Central memory CD8-positive, alpha-beta T cell (primary cell): ENCODE measurements around the gene WDTC1.
"Not testable (repeated sequence)": the region's sequence is repeated elsewhere in the genome, so short reads cannot be mapped to it uniquely, and the experiment has no call there.

ENCODE experiments used
- ATAC-seq: fragments of 150-1000 bp; cut with Tn5 transposase; replicated peaks from 2 replicates; pipeline ENCODE4 v1.10.0; 2022; ENCODE audit warnings: mild to moderate bottlenecking, moderate FRiP score, moderate number of reproducible peaks; ENCODE audit not compliant: poor library complexity, severe bottlenecking; ENCODE audit errors: extremely low read depth
- DNase-seq, 2 donors: peaks; one replicate each; pipeline ENCODE4 v3.0.0; 2021; ENCODE audit warnings: low spot score in 2 of 2
- H3K27ac Mint-ChIP-seq: one replicate; pipeline ENCODE4 v1.8.0; 2022; ENCODE audit warnings: low read depth, mild to moderate bottlenecking, moderate library complexity, mixed read lengths
- H3K27me3 Mint-ChIP-seq: one replicate; pipeline ENCODE4 v1.8.0; 2022; ENCODE audit warnings: mixed read lengths
- H3K36me3 Mint-ChIP-seq: one replicate; pipeline ENCODE4 v1.8.0; 2022; ENCODE audit warnings: mild to moderate bottlenecking, moderate library complexity, mixed read lengths; ENCODE audit not compliant: insufficient read depth
- H3K4me1 Mint-ChIP-seq: one replicate; pipeline ENCODE4 v1.8.0; 2022; ENCODE audit warnings: mixed read lengths
- H3K4me3 Mint-ChIP-seq: one replicate; pipeline ENCODE4 v1.8.0; 2022; ENCODE audit warnings: mild to moderate bottlenecking, moderate library complexity, mixed read lengths
- H3K9me3 Mint-ChIP-seq: one replicate; pipeline ENCODE4 v1.8.0; 2022; ENCODE audit warnings: mixed read lengths

WDTC1 gene, protein sequence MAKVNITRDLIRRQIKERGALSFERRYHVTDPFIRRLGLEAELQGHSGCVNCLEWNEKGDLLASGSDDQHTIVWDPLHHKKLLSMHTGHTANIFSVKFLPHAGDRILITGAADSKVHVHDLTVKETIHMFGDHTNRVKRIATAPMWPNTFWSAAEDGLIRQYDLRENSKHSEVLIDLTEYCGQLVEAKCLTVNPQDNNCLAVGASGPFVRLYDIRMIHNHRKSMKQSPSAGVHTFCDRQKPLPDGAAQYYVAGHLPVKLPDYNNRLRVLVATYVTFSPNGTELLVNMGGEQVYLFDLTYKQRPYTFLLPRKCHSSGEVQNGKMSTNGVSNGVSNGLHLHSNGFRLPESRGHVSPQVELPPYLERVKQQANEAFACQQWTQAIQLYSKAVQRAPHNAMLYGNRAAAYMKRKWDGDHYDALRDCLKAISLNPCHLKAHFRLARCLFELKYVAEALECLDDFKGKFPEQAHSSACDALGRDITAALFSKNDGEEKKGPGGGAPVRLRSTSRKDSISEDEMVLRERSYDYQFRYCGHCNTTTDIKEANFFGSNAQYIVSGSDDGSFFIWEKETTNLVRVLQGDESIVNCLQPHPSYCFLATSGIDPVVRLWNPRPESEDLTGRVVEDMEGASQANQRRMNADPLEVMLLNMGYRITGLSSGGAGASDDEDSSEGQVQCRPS

GRCh38 chr1:27234049-27234882 is at the start of gene WDTC1:
TSS of gene WDTC1 (plus strand) at chr1:27234632. CDS start at chr1:27261055, 26,423 bp downstream.
- Mint-ChIP-seq H3K4me1 (peaks cover 43% of the 10 kb centered on the region), H3K9me3 (no peaks in the 10 kb centered on the region), H3K27ac (peak within 1 kb of the TSS; percentile 97), H3K4me3 (peak within 1 kb of the TSS; percentile 91), H3K36me3 (peaks cover 24% of the 10 kb centered on the region), H3K27me3 (no peaks in the 10 kb centered on the region)
- peak; percentile 92 for ATAC-seq
- peak; percentile 94 to 98 for DNase-seq

DNA sequence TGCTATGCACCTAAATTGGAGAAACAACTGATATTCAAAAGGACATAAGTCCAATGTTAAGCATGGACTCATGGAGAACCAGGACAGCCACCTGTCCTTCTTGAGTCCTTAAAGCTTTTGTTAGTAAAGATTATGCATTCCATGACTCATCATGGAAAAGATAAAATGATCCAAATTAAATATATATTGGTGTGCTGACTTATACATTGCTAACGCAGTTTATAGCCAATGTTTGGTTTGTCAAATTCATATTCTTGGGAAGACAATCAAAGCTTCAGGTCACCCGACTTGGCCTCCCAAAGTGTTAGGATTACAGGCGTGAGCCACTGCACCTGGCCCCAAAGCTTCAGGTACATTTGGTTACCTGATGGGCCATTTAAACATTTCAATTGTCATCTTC is 49.8 kb upstream of the WDTC1 start:
- not testable (repeated sequence) for H3K36me3 Mint-ChIP-seq, H3K27me3 Mint-ChIP-seq, H3K27ac Mint-ChIP-seq, ATAC-seq, H3K9me3 Mint-ChIP-seq, H3K4me1 Mint-ChIP-seq, DNase-seq, H3K4me3 Mint-ChIP-seq

GRCh38 chr1:27192039-27192529 is 42.3 kb upstream of the WDTC1 start:
- no peaks in the 10 kb centered on the region for H3K36me3 Mint-ChIP-seq
- no peaks in the 10 kb centered on the region for H3K9me3 Mint-ChIP-seq
- H3K4me1 Mint-ChIP-seq, result no peaks in the 10 kb centered on the region
- no peak for DNase-seq
- ATAC-seq, result no peak
- no peaks in the 10 kb centered on the region for H3K27me3 Mint-ChIP-seq
- H3K4me3 Mint-ChIP-seq, result no peak overlapping the region
- no peak overlapping the region for H3K27ac Mint-ChIP-seq

- H3K9me3 Mint-ChIP-seq, result no peaks in the 10 kb centered on the region
- no peaks in the 10 kb centered on the region for H3K27me3 Mint-ChIP-seq
- ATAC-seq (no peak), DNase-seq (no peak)
- no peak overlapping the region for H3K4me3 Mint-ChIP-seq
- H3K27ac Mint-ChIP-seq, result no peak overlapping the region
- peaks cover 6% of the 10 kb centered on the region for H3K4me1 Mint-ChIP-seq
- H3K36me3 Mint-ChIP-seq, result no peaks in the 10 kb centered on the region
Measured at GRCh38 chr1:27193194-27193593, 41.2 kb upstream of the WDTC1 start.

DNA sequence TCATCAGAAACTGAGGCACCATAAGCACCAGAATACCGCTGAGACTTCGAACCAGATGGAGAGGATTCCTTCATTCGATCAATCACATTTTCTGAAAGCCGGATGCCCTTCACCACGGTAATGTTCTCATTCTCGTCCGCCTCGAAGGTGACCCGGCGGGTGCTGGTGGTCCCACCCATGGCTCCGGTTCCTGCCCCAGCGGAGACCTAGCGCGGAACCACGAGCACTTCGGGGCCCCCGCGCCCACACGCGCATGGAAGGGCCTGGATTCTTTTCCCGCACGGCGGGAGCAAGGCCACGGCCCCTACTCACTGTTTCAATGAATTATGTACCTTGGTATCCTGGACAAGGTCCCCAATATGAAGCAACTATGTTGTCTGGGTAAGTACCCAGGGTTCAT is 33.1 kb upstream of the WDTC1 start:
- no peaks in the 10 kb centered on the region for H3K36me3 Mint-ChIP-seq
- no peak for ATAC-seq
- H3K4me1 Mint-ChIP-seq, result peaks cover 6% of the 10 kb centered on the region
- no peaks in the 10 kb centered on the region for H3K9me3 Mint-ChIP-seq
- no peak for DNase-seq
- H3K4me3 Mint-ChIP-seq, result no peak overlapping the region
- H3K27ac Mint-ChIP-seq, result no peak overlapping the region
- no peaks in the 10 kb centered on the region for H3K27me3 Mint-ChIP-seq

DNA sequence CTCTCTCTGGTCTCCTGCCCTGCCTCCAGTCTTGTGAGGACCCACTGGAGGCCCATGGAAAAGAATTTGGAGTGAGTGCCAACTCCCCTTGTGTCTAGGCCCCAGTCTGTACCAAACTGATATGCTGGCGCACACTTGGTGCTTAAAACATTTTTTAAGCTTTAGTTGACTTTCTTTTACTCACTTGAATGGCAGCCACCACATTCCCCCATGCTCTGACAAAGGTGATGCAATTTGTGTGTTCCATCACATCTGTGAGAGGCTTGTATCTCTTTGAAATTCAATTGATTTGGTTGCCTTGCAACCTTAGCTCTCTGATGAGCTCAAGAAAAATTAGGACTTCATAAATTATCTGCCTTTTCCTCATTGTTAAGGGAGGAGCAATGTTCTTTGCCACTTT is 30.5 kb upstream of the WDTC1 start:
- peaks cover 3% of the 10 kb centered on the region for H3K36me3 Mint-ChIP-seq
- no peak overlapping the region for H3K27ac Mint-ChIP-seq
- no peaks in the 10 kb centered on the region for H3K4me1 Mint-ChIP-seq
- no peaks in the 10 kb centered on the region for H3K27me3 Mint-ChIP-seq
- no peaks in the 10 kb centered on the region for H3K9me3 Mint-ChIP-seq
- ATAC-seq (no peak), DNase-seq (no peak)
- no peak overlapping the region for H3K4me3 Mint-ChIP-seq

DNA sequence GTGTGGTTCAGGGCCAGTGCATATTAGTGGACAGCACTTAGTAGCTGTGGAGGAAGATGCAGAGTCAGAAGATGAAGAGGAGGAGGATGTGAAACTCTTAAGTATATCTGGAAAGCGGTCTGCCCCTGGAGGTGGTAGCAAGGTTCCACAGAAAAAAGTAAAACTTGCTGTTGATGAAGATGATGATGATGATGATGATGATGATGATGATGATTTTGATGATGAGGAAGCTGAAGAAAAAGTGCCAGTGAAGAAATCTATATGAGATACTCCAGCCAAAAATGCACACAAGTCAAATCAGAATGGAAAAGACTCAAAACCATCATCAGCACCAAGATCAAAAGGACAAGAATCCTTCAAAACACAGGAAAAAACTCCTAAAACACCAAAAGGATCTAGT is 27.2 kb upstream of the WDTC1 start:
- not testable (repeated sequence) for DNase-seq, H3K9me3 Mint-ChIP-seq, H3K27ac Mint-ChIP-seq, H3K4me1 Mint-ChIP-seq, H3K27me3 Mint-ChIP-seq, H3K36me3 Mint-ChIP-seq, ATAC-seq, H3K4me3 Mint-ChIP-seq

- H3K9me3 Mint-ChIP-seq, H3K27me3 Mint-ChIP-seq, H3K36me3 Mint-ChIP-seq, H3K4me3 Mint-ChIP-seq, ATAC-seq, H3K4me1 Mint-ChIP-seq, H3K27ac Mint-ChIP-seq, DNase-seq: not testable (repeated sequence)
Measured at GRCh38 chr1:27208143-27208850, 26.1 kb upstream of the WDTC1 start.

DNA sequence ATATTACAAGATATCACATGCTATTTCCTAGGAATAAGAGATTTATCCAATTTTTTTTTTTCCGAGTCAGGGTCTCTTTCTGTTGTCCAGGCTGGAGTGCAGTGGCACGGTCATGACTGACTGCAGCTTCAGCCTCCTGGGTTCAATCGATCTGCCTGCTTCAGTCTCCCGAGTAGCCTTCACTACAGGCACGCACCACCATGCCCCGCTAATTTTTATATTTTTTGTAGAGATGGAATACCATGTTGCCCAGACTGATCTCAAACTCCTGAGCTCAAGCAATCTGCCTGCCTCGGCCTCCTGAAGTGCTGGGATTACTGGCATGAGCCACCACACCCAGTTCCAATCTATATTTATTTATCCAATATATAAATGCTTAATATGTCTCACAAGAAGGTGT is 18.0 kb upstream of the WDTC1 start:
- no peak for ATAC-seq
- H3K27ac Mint-ChIP-seq, result no peak overlapping the region
- no peak overlapping the region for H3K4me3 Mint-ChIP-seq
- no peaks in the 10 kb centered on the region for H3K4me1 Mint-ChIP-seq
- peaks cover 7% of the 10 kb centered on the region for H3K27me3 Mint-ChIP-seq
- DNase-seq, result no peak
- no peaks in the 10 kb centered on the region for H3K36me3 Mint-ChIP-seq
- no peaks in the 10 kb centered on the region for H3K9me3 Mint-ChIP-seq

- H3K9me3 Mint-ChIP-seq, result no peaks in the 10 kb centered on the region
- no peaks in the 10 kb centered on the region for H3K36me3 Mint-ChIP-seq
- ATAC-seq, result no peak
Measured at GRCh38 chr1:27217401-27217800, 17.0 kb upstream of the WDTC1 start.

GRCh38 chr1:27218736-27219135 is 15.7 kb upstream of the WDTC1 start:
- DNase-seq (no peak), ATAC-seq (no peak)
- Mint-ChIP-seq H3K27me3 (no peaks in the 10 kb centered on the region), H3K4me1 (no peaks in the 10 kb centered on the region), H3K4me3 (no peak overlapping the region), H3K36me3 (no peaks in the 10 kb centered on the region), H3K27ac (no peak overlapping the region), H3K9me3 (no peaks in the 10 kb centered on the region)

More at GRCh38 chr1:27217401-27217800, 17.0 kb upstream of the WDTC1 start:
- DNase-seq, result no peak
- no peaks in the 10 kb centered on the region for H3K4me1 Mint-ChIP-seq
- no peak overlapping the region for H3K27ac Mint-ChIP-seq
- H3K4me3 Mint-ChIP-seq, result no peak overlapping the region
- H3K27me3 Mint-ChIP-seq, result no peaks in the 10 kb centered on the region

GRCh38 chr1:27220096-27220495 is 14.3 kb upstream of the WDTC1 start:
- H3K4me1 Mint-ChIP-seq, result no peaks in the 10 kb centered on the region
- H3K27me3 Mint-ChIP-seq, result no peaks in the 10 kb centered on the region
- no peaks in the 10 kb centered on the region for H3K36me3 Mint-ChIP-seq
- H3K4me3 Mint-ChIP-seq, result no peak overlapping the region
- no peak overlapping the region for H3K27ac Mint-ChIP-seq
- no peak for DNase-seq
- no peak for ATAC-seq
- H3K9me3 Mint-ChIP-seq, result no peaks in the 10 kb centered on the region
